NT2/D1 (cell line): ENCODE results near the gene STX11.

Experiments
- SUZ12 ChIP-seq: IDR thresholded peaks from 2 replicates; pipeline ENCODE4 v1.6.1; 2011; ENCODE audit not compliant: insufficient read length, insufficient read depth; ENCODE audit errors: extremely low read depth
- YY1 ChIP-seq: IDR thresholded peaks from 2 replicates; pipeline ENCODE4 v1.6.1; 2011; ENCODE audit not compliant: insufficient read length, insufficient read depth
- ZNF274 ChIP-seq: IDR thresholded peaks from 2 replicates; pipeline ENCODE4 v1.6.1; 2011; ENCODE audit warnings: mild to moderate bottlenecking, low read depth, low read length

DNA sequence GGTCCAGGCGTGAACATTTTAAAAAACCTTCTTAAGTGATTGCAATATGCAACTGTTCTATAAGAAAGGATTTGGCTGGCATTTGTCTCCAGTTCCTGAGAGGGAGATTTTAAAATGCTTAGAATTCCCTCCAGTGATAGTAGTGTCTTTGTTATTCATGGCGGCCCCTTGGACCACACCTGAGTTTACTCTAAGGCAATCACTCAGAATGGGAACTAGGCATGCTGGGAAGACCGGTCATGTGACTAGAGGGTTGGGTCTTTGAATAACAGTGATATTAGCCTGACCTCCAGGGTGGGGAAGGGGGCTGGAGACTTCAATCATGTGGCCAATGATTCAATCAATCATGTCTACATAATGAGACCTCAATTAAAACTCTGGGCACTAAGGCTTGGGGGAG lies 84.1 kb downstream of the STX11 start:
- TF ChIP-seq YY1: no peak
- no peak for TF ChIP-seq SUZ12
- no peak for TF ChIP-seq ZNF274
